HG02678 (cell line): Measurements from ENCODE around the gene CYFIP2.

Experiments
- ATAC-seq: cut with Tn5 transposase; IDR thresholded peaks from one replicate; pipeline ENCODE4 v1.9.1; 2021; ENCODE audit warnings: mild to moderate bottlenecking, moderate library complexity; ENCODE audit not compliant: unreplicated experiment

The CYFIP2 gene

GRCh38 chr5:157312492-157312891 lies 46.6 kb downstream of the CYFIP2 start:
- peak; percentile 80 for ATAC-seq

GRCh38 chr5:157322581-157322980 lies 56.7 kb downstream of the CYFIP2 start:
- ATAC-seq = no peak

- ATAC-seq = no peak
Observed at GRCh38 chr5:157323107-157323706, 57.3 kb downstream of the CYFIP2 start.

- ATAC-seq = no peak
Observed at GRCh38 chr5:157324237-157324636, 58.3 kb downstream of the CYFIP2 start.

- no peak for ATAC-seq
Observed at GRCh38 chr5:157326440-157327005, 60.6 kb downstream of the CYFIP2 start.

- no peak for ATAC-seq
Observed at GRCh38 chr5:157327771-157328170, 61.8 kb downstream of the CYFIP2 start.

- peak; percentile 93 for ATAC-seq
Observed at GRCh38 chr5:157328277-157328912, 62.5 kb downstream of the CYFIP2 start.

- no peak for ATAC-seq
Observed at GRCh38 chr5:157331807-157332206, 65.9 kb downstream of the CYFIP2 start.

GRCh38 chr5:157335534-157336422 lies 69.9 kb downstream of the CYFIP2 start:
- ATAC-seq = no peak

- ATAC-seq = no peak
Observed at GRCh38 chr5:157336423-157336744, 70.5 kb downstream of the CYFIP2 start.

GRCh38 chr5:157339409-157339808 lies 73.5 kb downstream of the CYFIP2 start:
- ATAC-seq = no peak

- ATAC-seq = no peak
Observed at GRCh38 chr5:157342822-157343402, 77.0 kb downstream of the CYFIP2 start.

- no peak for ATAC-seq
Observed at GRCh38 chr5:157343842-157344790, 78.2 kb downstream of the CYFIP2 start.

- ATAC-seq = no peak
Observed at GRCh38 chr5:157345067-157345466, 79.1 kb downstream of the CYFIP2 start.

GRCh38 chr5:157345485-157345884 lies 79.6 kb downstream of the CYFIP2 start:
- no peak for ATAC-seq

- no peak for ATAC-seq
Observed at GRCh38 chr5:157347301-157348048, 81.6 kb downstream of the CYFIP2 start.

- ATAC-seq = no peak
Observed at GRCh38 chr5:157348049-157348400, 82.1 kb downstream of the CYFIP2 start.

GRCh38 chr5:157350939-157351801 lies 85.2 kb downstream of the CYFIP2 start:
- ATAC-seq = peak; percentile 76

- no peak for ATAC-seq
Observed at GRCh38 chr5:157351802-157352092, 85.8 kb downstream of the CYFIP2 start.
